HG03521 (cell line): ENCODE results near the gene HOXB2.

Experiments
- ATAC-seq: cut with Tn5 transposase; IDR thresholded peaks from one replicate; pipeline ENCODE4 v1.9.1; 2021; ENCODE audit warnings: mild to moderate bottlenecking, moderate library complexity; ENCODE audit not compliant: unreplicated experiment

The HOXB2 gene

GRCh38 chr17:48553826-48554225 is 8.9 kb upstream of the HOXB2 start:
- no peak for ATAC-seq

GRCh38 chr17:48553190-48553547 is 8.3 kb upstream of the HOXB2 start:
- ATAC-seq: no peak

DNA sequence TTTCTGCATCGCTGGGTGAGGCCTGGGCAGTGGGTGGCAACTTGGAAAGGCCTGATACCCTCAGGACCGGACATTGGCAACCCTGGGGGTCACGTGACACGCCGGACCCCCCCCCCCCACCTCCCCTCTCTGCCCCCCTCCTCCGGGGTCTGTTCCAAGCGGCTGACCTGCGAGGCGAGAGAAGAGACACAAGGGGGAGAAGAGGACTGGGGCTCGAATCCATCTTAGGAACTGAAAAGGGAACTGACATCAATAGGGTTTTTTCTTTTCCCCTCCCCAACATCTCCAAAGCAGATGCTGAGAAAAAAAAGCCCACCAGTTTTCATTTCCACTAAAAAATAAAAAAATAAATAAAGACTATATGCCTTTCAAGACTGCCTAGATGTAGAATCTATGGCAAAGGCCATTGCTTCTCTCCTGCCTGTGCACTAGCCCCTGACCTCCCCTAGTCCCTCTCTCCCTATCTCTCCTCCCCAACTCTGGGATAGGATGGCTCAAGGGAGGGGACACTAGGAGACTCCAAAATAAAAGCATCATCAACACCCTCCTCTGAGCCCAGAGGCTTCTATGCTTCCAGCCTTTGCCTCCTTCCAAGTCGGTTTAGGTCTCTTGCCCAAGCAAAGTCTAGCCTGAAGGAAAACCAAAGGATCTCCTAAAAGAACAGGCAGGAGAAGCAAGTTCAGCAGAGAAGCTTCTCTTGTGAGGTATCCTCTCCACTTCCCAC is 7.7 kb upstream of the HOXB2 start:
- ATAC-seq: no peak

- no peak for ATAC-seq
These were observed 6.9 kb upstream of the HOXB2 start for GRCh38 chr17:48551596-48552465.

GRCh38 chr17:48551214-48551555 is 6.3 kb upstream of the HOXB2 start:
- no peak for ATAC-seq

DNA sequence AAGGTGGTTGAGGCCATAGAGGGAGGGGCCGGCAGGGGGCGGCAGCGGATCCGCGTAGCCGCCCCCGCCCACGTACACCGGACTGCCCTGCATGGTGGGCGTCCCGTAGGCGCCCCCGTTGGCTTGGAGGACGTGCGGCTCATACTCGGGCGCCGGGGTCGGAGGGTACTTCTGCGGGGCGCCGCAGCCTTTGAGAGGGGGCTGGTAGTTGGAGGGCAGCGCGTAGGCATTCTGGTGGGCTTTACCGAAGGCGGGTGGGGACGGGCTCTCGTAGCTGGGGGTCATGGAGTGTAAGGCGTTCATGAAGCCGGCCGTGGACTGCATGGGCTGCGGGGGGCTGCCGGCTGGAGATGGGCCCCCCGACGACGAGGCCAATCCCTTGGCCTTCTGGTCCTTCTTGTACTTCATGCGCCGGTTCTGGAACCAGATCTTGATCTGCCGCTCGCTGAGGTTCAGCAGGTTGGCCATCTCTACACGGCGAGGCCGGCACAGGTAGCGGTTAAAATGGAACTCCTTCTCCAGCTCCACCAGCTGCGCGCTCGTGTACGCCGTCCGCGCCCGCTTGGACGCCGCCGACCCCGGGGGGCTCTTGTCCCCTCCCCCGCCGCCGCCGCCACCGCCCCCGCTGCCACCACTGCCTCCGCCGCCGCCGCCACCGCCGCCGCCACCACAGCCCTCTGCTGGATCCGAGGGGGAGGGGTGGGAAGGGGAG is 5.7 kb upstream of the HOXB2 start:
- no peak for ATAC-seq

- ATAC-seq: no peak
These were observed 5.1 kb upstream of the HOXB2 start for GRCh38 chr17:48549914-48550501.

DNA sequence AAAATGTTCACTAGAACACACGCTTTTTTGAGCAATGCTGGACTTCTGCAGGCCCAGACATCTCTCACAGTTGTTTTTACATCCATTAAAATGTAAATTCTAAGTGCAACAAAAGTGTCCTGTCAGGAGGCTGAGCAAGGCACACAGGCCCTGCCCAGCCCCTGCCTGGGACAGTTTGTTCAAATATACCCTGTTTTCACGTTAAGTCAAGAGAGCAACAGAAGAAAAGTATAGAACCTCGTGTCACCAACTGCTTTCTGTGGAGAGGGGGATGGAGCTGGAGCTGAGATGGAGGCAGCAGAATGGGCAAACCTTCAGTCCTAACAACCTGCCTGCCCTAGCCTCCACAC is 4.3 kb upstream of the HOXB2 start:
- no peak for ATAC-seq

DNA sequence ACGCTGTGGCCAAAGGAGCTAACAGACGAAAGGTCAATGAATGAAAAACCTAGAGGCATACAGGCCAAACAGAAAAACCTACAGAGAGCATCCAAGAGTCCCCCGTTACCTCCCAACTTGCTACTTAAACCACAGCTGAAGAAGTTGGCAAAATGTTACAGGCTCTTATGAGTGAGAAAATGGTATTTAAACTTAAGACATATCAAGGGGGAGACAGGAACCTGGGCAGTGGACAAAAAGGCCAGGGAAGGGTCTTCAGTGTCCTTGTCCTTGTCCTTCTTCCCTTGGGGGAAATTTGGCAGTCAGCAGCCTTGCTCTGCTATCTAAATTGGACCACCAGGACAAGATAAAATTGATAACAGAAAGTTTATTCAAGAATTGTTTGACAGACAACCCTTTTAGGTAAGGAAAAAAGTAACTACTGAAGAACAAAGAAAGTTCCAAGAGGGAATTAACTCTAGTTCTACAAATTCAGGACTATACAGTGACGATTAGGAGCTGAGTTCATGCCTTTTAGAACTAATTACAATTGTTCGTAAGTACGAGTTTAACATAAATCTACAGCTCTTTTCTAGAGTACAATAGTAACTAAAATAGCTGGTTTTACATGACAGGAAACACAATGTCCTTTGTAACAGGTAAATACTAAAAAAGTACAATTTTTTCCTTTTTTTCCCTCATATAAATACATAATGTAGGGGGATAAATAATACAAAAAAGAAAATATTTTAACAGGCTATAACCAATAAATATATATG is 3.8 kb upstream of the HOXB2 start:
- ATAC-seq: no peak

- ATAC-seq: no peak
These were observed 3.1 kb upstream of the HOXB2 start for GRCh38 chr17:48547808-48548522.

GRCh38 chr17:48546924-48547807 is 2.3 kb upstream of the HOXB2 start:
- no peak for ATAC-seq

DNA sequence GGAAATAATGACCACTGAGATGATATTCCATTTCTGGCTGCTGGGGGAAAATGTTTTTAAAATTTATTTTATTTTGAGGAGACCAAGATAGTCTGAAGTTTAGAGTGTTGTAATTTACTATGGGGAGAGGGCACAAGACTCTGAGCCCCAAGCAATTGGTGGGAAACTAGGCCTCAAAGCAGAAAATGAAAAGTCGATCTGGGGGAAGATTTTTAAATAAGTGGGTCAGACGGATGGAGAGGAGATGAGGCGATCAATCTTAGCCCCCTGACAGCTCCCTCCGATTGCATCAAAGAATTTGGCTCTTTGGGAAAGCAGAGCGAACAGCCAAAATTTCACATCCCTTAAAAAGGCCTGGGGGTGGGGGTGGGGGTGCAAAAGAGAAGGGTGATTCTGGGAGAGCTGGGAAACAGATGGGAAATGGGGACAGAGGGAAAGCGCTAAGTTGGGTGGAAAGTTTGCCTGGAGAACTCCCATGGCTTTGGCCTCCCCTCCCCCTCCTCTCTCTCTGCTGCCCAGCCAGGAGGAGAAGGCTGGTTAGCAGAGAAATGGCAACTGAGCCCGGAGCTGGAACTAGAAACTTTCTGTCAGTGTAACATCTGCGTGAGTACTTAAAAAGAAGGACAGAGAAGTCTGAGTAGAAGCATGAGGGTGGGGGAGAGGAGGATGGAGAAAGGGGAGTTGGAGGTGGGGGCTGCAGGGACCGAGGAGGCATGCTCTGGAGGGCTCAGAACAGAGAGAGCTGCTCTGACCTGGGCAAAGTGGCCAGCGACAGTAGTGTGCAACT is 1.4 kb upstream of the HOXB2 start:
- no peak for ATAC-seq

DNA sequence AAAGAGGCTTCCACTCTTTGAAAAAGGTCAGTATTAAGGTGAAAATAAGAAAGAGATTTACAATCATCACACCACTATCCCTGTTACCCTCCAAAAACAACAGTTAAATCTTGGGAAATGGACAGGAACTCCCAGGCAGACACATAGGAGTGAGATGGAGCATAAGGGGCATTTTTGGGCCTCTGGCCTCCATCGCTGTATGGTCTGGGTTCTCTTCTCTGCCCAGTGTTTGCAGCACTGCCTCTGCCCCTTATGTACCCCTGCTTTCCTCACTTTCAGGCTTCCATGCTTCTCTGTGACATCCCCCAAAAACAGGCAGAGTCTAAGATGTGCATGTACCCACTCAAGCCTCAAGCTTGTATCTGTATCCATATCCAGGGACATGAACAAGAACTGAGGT is 630 bp upstream of the HOXB2 start:
- ATAC-seq: no peak

DNA sequence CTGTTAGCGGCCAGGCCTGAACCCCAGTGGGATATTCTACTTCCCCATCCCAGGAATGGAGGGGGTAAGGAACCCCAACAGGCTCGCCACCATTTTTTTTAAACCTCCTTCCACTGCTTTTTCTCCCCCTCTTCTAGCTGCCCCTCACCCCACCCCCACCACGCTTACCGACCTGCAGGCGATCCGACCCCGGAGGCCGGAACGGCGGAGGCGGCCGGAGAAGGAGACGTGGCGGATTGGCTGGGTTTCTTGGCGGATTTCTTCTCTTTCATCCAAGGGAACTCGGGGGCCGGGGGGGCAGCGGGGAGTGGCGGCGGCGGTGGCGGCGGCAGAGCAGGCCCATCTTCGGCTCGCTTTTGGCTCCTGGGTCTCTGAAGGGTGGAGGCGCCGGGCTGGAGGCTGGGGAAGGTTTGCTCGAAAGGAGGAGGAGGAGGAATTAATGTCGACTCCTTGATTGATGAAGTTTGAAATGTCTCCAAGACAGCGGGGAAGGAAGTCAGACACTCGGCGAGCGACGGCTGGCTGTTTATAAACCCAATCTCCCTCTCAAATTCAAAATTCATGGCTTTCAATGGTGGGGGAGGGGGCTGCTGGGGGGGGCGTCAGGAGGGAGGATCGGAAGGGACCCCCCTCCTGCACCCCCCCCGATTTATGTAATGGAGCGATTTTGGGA is 424 bp downstream of the HOXB2 start:
- no peak for ATAC-seq

GRCh38 chr17:48543854-48544348 is 1.0 kb downstream of the HOXB2 start:
- ATAC-seq: no peak

- no peak for ATAC-seq
These were observed 1.6 kb downstream of the HOXB2 start for GRCh38 chr17:48543107-48543853.

DNA sequence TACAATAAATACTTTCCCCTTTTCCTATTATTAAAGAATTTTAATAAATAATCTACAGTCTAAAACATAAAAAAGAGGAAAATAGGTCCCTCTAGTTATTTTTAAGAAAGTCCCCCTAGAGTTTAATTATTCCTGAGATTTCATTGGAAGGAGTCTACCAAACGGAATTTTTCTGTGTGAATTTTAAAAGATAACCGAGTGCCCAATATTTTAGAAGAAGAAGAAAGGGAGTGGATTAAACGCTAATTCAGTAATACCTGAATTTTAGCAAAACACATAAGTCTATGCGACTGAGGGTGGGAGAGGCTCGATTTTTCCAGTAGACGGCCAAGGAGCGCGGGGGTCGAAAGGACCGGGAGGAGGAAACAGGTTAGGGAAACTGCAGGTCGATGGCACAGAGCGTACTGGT is 2.2 kb downstream of the HOXB2 start:
- ATAC-seq: no peak
